ENCODE measurements around the gene SETMAR.

SETMAR gene

DNA sequence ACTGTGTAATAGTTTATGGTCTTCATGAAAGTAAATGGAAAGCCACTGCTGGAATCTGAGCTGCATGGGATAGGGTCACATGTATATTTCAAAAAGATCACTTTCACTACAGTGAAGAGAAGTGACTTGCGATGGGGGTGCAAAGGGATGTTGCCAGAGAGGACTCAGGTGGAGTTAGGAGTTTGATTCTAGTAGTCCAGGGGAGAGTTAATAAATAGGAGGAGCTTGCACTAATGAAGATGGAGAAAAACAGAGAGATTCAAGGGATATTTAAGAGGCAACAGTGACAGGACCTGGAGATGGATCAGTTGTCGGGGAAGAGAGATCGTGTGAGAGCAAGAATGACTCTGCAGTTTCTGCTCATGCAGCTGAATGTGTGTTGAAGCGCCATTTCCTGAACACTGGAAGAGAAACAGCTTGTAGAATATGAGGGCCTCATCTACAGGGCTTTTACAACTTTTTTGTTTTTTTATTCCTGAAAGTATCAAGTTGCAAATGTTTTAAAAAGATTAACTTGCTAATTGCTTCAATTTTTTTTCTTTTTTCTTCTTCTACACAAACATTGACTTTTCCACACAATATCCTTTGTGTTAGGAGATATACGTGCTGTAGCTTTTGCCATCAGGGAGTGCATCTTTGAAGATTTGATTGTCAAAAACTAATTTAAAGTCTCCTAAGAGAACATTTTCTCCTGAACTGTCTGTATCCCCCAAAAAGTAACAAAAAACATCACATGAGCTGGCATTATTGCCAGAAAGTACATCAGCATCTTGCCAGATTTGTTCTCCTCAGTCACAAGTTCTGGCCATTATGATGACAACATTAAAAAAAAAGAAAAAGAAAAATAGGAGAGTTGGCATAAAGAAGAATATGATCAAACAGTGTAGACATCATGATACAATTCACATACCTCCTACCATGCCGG is 37.5 kb downstream of the SETMAR start:
- H3K27ac ChIP-seq = no peak overlapping the region
- TF ChIP-seq, protein P1, sequence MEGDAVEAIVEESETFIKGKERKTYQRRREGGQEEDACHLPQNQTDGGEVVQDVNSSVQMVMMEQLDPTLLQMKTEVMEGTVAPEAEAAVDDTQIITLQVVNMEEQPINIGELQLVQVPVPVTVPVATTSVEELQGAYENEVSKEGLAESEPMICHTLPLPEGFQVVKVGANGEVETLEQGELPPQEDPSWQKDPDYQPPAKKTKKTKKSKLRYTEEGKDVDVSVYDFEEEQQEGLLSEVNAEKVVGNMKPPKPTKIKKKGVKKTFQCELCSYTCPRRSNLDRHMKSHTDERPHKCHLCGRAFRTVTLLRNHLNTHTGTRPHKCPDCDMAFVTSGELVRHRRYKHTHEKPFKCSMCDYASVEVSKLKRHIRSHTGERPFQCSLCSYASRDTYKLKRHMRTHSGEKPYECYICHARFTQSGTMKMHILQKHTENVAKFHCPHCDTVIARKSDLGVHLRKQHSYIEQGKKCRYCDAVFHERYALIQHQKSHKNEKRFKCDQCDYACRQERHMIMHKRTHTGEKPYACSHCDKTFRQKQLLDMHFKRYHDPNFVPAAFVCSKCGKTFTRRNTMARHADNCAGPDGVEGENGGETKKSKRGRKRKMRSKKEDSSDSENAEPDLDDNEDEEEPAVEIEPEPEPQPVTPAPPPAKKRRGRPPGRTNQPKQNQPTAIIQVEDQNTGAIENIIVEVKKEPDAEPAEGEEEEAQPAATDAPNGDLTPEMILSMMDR (conservative IDR thresholded peaks at IDR 0.05) = no peak

DNA sequence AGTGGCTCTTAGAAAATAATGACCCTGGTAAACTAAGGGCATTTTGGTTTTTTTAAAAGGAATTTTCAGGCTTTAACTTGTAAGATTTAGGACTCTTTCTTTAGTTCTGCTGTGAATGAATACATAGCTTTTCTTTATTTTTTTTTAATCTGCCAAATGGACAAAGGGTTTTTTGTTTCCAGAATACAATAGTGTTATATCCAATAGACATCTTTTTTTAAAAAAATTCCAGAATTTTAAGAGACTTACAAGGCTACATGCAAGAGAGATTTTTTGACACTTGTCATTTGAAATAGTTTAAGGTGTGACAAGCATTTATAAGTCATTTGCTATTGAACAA is 38.1 kb downstream of the SETMAR start:
- TF ChIP-seq, protein P1 (conservative IDR thresholded peaks at IDR 0.05) = no peak
- H3K27ac ChIP-seq = no peak overlapping the region

DNA sequence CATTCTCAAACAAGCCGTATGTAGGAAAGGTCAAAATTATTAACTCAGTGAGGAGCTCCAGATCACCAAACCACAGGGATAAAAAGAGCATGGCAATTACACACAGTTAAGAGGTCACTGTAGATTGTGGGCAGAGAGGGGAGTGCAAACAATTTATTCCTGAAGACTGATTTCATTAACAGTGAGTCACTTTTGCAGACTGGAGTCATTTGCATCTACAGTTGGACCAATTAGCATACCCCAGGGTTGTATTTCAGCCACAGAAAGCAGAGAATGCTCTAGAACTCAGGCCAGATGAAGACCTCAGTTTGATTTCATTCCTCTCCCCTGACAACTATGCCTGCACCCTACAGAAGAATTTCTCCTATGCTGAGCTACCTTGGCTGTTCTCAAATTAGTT is 40.1 kb downstream of the SETMAR start:
- H3K27ac ChIP-seq = no peak overlapping the region
- TF ChIP-seq, protein P1 (conservative IDR thresholded peaks at IDR 0.05) = no peak

DNA sequence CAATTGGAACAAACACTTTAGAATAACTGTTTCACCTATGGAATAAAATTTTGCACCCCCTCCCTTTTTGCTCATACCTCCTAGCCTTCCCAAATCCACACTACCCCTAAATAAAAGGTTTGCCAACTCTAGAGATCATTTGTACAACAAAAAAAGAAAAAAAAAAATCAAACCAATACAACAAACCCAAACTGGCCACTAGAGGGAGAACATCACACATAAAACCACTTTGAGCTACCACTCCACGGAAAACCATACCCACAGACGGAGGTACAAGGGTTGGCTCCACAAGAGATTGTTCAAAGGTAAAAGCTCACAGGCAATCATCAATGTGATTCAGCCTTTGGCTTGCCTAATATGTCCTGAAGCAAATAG is 47.6 kb downstream of the SETMAR start:
- H3K27ac ChIP-seq = peak overlapping the region; percentile 42
- TF ChIP-seq, protein P1 (conservative IDR thresholded peaks at IDR 0.05) = peak; percentile 84

DNA sequence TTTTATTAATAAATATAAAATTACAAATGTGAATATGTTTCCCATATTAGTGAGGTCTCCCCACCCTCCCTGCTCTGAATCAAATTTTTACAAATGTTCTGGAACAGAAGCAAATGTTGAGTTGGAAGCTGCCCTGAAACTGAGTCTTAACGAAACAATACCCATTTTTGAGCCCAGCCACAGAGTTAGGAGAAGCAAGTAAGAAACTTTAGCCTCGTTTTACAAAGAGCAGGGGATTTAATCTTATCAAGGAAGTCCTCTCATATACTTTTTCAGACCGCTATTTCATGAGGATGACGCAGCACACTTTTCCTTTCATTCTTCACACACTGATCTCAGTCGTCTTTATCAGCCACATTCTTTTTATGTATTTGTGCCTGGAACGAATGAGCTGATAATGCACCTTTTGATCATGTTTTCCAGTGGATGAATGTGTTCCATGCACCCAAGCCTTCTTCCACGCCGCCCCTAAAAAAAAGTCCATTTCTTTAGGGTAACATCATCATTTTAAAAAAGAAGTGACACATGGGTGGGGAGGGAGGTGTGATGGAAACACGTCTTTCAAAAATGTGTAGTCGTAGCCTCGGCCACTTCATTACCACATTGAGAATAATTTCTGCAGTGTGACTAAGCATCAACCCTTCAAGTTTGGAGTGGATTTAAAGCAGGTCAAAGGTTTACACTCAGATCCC is 48.1 kb downstream of the SETMAR start:
- H3K27ac ChIP-seq = peak overlapping the region; percentile 42
- TF ChIP-seq, protein P1 (conservative IDR thresholded peaks at IDR 0.05) = peak; percentile 53

DNA sequence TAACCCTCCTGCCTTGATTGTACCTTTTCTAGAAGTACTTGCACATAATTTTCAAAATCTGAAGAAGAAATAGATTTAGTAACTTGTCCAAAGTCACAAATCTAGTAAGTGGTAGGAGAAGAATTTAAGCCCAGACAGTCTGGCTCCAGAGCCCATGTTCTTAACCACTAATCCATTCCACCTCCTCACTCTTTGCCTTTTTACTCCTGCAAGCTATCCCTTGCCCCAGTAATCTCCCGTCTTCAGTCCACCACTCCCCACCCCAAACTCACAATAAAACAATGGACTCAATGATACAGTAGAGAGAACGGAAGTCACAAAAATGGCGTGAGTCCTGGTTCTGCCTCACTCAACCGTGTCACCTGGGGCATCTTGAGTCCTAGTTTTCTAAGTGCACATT is 48.7 kb downstream of the SETMAR start:
- TF ChIP-seq, protein P1 (conservative IDR thresholded peaks at IDR 0.05) = no peak
- peak overlapping the region; percentile 42 for H3K27ac ChIP-seq

DNA sequence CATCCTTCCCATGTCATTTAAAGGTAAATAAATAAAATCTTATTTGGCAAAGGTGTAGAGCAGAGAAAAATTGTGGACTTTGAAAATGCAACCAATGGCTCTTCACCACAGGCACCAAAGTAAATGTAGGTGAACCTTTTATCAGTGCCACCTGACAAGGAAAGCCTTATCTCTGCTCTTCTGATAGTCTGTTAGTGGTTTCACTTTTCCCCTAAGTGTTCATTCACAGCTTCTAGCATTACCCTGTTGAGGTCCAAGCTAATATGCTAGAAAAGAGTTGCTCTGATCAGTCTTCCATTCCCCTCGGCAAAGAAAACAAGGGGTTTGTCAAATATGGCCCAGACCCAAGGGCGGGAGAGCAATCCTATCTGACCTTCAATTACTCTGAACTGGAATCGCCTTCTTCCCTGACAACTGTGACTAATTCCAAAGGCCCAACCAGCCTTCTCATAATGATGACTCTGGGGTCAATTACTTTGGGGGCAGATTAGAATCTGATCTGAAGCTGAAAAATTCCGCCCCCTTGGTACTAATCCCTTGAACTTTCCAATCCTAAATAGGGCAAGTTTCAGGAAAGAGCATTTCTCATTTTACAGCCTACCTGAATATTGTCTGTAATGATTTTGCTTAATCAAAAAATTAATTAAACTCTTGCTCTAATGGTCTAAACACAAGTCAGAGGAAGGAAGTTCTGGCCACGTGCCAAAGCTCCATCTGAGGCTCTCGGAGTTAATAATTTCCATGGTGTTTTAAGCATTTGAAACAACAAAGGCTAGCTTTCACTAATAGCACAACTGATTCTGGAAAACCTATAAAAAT is 52.4 kb downstream of the SETMAR start:
- peak overlapping the region; percentile 92 for H3K27ac ChIP-seq

More for the DNA sequence above, 52.4 kb downstream of the SETMAR start:
- TF ChIP-seq, protein P1 (conservative IDR thresholded peaks at IDR 0.05) = no peak

Data from VCaP (cell line).